ENCODE data around the gene CTDP1.

The CTDP1 gene

GRCh38 chr18:79763407-79763806, 83.8 kb downstream of the CTDP1 start:
- DNase-seq (ENCODE audit: low read depth) = no peak

DNA sequence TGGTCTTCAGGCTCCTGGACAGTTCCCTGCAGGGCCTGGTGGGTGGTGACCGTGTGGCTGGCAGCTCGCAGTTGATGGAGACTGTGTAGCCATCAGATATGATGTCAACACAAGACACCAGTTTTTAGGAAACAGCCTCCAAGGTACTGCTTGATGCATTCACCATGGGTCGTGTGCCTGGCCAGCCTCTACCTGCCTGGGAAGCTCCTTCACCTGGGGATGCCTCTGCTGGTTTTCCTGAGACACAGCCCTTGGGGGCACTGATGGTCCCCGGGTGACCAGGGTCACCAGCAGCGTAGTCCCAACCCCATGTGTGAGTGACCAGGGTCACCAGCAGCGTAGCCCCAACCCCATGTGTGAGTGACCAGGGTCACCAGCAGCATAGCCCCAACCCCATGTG, 84.5 kb downstream of the CTDP1 start:
- DNase-seq (ENCODE audit: low read depth) = no peak

DNA sequence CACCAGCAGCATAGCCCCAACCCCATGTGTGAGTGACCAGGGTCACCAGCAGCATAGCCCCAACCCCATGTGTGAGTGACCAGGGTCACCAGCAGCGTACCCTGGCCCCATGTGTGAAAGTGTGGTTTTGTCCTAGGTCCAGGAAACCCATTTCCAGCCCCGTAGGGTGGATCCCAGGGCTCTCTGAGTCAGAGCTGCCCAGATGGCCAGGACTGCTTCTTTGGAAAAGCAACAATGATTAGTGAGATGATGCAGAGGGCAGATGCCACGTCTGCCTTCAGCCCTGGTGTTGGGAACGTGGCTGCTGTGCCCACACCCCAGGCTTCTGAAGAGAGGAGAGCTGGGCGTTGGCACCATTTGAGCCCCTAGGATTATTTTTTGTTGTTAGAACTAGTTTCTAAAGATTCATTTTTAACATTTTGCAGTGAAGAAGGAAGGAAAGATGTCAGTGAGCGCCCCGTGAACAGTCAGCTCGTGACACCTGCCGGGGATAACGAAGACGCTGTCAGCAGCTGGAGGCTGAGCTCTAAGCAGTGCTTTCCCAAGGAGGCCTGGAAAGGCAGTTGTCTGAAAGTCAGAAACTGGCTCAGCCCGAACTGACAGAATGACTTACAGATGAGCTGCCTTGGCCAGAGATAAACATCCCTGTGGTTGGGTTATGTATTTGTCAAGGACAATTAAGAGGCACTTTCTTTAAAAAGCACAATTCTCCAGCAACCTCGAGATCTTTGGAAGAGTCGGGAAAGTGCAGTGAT, 86.1 kb downstream of the CTDP1 start:
- DNase-seq (ENCODE audit: low read depth) = no peak

DNA sequence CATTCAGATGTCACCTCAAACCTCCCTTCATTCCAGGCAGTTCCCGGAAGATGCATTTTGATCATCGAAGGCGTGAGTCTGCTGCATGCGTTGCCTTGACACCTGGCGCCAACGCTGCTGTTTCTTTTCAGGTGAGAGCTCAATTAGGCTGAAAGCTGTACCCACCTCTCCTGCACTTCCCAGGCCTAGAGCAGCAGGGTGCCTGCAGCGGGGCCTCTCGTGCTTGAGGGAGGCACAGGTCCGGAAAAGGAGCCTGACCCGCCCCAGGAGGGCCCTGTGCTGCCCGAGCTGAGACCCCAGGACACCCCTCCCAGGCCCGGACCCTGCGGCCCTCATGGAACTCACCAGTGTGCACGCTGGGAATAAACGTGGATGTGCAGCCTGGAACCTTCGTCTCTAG, 86.7 kb downstream of the CTDP1 start:
- DNase-seq (ENCODE audit: low read depth) = no peak

DNA sequence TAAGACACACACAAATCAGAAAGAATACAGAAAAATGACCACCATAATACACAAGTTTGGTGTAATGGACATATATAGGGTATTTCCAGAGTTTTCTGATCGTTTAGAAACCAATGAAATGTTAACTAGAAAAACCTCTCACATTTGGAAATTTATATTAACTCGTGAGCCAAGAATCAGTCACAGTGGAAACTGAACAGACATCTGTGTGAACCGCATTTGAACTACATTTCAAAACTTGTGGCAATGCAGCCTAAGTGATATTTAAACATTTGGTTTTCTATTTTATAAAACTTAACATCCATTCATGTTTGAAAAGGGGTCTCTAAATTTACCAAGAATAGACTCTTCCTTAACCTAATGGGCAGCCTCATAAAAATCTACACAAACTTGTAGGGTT, 89.1 kb downstream of the CTDP1 start:
- DNase-seq (ENCODE audit: low read depth) = no peak

- no peak for DNase-seq (ENCODE audit: low read depth)
Observed at GRCh38 chr18:79769698-79770500, 90.3 kb downstream of the CTDP1 start.

DNA sequence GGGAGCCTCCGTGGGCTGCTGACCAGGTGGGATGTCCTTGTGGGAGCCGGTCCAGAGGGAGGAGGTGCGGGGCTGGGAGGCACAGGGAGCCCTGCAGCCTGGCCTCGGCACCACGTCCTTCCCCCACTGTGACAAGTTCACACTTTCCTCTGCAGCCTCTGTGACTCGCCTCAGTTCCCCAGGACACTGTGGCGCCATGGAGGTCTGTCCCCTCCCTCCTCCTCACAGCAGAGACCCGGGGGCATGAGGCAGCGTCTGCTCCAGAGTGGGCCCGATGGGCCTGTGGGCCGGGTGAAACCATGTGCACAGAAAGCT, 90.9 kb downstream of the CTDP1 start:
- DNase-seq (ENCODE audit: low read depth) = no peak

- DNase-seq (ENCODE audit: low read depth) = no peak
Observed at GRCh38 chr18:79770826-79771225, 91.2 kb downstream of the CTDP1 start.

GRCh38 chr18:79771446-79772107, 92.0 kb downstream of the CTDP1 start:
- DNase-seq (ENCODE audit: low read depth) = no peak

DNA sequence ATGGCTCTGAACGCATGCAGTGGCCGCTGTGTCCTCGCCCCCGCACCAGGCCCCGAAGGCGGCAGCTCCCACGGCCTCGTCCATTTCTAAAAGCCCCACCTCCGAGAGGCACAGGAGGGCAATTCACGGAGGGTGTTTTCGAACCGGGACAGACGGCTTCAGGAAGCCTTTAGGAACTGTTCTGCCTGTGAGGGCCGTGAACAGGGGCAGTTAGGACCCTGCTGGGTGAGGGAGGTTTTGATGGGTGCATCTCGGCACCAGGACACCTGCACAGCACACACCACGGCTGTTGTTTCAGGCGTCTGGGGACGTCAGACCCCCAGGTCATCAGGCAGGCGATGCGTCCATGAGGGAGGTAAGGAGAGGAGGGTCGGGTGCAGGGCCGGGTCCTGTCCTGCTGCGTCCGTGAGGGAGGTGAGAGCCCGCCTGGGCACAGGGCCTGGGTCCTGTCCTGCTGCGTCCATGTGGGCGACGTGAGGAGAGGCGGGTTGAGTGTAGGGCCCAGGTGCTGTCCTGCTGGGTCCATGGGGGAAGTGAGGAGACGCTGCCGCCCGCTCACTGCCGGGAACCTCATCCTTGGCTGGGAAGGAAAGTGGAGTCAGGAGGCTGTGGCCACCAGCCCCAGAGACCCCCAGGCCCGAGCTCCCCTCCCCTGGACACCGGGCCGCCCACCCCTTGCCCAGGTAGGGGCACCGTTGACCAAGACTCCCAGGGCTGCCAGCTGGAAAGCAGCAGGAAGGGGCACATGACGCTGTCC, 92.7 kb downstream of the CTDP1 start:
- DNase-seq (ENCODE audit: low read depth) = no peak

- no peak for DNase-seq (ENCODE audit: low read depth)
Observed at GRCh38 chr18:79772865-79773696, 93.5 kb downstream of the CTDP1 start.

DNA sequence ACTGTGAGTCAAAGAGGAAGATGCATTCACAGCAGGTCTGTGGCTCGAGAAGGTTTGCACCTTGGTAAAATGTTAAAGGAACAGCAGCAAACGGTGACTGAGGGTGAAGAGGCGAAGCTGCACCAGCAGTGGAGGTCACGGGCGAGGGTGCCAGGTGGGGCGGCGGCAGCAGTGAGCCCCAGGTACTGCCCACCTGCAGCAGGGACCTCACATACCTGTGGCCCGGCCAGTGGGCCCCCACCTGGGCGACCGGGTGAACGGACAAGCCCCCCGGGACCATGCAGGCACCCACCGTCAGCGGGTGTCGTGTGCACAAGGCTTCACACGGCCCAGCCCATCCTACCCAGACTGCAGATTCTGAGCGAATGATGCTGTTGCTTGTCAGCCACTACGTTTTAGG, 94.5 kb downstream of the CTDP1 start:
- DNase-seq (ENCODE audit: low read depth) = no peak

DNA sequence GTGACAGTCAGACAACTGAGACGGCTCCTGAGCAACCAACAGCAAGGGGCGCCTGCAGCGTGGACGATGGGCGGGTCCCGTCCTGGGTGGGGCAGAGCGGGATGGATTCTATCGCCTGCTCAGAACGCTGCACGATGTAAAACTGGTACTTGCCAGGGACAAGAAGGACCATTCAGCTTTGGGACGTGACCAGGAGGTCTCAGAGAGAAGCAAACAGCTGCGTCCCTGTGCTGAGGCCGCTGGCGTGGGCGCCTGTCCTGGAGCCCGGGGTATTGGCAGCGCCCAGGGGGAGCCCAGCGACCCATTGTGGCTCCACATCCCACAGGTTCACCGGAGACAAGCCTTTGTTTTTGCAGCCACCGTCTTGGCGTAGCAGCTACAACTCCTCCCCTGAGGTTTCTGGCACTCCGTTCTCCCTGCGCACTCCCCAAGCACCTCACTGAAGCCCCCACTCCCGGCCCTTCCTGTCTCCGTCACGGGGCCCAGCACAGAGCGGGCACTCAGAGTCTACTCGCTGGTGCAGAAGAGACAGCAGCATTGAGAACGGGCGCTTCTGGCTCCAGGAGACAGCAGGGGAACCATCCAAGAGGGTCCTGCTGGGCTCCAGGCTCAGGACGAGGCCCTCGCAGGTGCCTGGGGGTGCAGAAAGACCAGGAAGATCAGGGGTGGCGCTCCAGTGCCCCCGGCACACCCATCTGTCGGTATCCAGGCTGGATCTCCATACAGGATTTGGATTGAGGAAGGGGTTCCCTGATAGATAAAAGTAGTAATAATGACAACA, 96.0 kb downstream of the CTDP1 start:
- no peak for DNase-seq (ENCODE audit: low read depth)

- DNase-seq (ENCODE audit: low read depth) = no peak
Observed at GRCh38 chr18:79776674-79777073, 97.1 kb downstream of the CTDP1 start.

DNA sequence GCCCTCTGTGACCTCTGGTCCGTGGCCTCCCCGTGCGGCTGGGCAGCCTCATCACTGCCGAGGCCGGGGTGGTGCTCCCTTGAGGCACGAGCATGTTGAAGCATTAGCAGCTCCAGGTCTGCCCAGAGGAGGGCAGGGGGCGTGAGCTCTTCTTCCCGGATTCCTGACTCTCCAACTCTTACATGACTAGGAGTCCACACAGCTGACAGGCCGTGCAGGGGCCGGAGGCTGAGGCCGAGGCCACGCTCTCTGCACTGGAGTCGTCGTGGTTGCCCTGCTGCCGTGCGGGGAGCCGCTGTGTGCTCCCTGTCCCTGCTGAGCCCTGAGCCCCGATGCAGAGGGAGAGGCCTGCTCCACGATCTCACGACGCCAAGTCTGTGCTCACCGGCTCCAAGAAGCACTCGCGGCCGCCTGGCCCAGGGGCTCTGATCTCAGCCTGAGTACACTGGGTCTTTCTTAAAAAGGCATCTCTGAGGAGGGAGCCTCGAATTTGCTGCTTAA, 98.7 kb downstream of the CTDP1 start:
- DNase-seq (ENCODE audit: low read depth) = no peak

DNA sequence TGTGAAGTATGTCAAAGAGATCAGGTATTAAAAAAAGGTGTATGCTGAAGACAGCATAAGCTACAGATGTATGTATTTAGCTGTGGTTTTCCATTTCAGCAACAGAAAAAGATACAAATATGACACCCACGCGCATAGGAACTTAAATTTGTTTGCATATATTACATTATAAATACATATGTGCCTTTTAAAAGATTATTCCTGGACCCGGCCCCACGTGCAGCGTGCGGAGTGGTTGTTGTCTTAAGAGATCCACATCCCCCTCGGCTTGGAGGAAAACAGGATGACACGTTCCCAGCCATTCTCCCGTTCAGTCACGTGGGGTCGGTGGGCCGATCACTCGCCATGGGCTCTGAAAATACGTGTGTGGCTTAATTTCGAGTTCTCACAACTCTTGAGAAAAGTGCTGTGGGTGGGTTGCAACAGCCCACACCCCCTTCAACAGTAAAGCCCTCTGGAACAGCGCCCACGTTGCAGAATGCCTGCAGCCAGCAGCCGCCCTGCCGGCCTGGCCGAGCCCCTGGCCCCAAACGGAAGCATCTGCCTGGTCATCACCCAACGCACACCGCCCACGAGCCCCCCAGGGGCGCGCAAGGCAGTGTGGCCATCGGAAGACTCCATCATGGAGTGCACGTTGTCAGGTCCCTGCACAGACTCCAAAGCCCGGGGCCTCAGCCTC, 99.6 kb downstream of the CTDP1 start:
- DNase-seq (ENCODE audit: low read depth) = no peak

DNA sequence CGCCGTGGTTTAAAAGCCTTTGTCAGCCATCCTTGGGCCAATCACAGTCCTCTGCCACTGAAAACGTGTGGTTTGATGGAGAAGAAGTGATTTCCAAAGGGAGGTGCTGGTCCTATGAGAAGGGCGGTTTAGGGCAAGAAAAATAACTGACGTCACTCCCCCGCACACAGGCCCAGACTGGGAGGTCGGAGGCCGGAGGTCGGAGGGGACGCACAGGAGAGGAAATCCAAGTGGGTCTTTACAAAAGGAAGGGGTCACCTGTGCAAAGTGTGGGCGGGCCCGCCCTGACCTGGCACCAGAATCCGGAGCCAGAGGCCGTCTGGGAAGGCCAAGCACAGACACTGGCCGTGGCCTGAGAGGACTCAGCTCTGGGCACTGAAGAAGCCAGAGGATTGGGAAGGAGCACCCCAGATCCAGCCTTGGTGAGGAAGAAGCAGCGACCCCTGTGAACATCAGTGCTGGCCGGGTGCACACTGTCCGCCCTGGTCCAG, 100.1 kb downstream of the CTDP1 start:
- no peak for DNase-seq (ENCODE audit: low read depth)

- no peak for DNase-seq (ENCODE audit: low read depth)
Observed at GRCh38 chr18:79780547-79780946, 100.9 kb downstream of the CTDP1 start.

DNA sequence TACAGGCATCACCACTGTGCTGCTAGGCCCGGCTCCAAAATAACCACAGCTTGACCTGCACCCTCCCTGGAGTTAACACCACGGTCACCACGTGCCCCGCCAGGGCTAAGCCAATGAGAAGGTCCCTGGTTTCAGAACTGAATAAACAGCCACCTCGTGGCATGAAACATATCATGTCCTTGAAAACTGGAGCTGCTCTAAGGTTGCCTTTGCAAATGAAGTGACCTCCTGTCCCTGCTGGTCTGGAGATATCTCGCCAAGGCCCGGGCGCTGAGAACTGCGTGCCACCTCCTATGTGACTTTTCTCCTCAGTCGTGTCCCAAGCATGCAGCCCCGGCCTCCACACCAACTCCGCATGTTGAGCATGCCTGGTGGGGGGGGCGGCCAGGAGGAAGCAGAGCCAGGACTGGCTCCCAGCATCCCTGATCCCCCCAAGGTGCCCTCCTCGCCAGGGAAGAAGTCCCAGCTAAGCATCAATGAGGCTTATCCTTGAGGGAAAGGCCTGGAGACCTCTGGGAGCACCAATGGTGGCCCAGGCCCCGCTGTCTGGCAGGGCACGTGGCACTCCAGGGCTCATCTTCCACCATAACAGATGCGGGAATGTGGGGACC, 101.8 kb downstream of the CTDP1 start:
- DNase-seq (ENCODE audit: low read depth) = no peak
